CD14-positive monocyte (primary cell): ENCODE measurements around the gene SLC43A3. TPM values are rescaled to one million over a fixed set of nuclear protein-coding genes. Genes with fewer than 3 reads are reported as not detected.

Experiments used
- DNase-seq, 3 donors: peaks; one replicate each; pipeline ENCODE4 v3.0.0-alpha.2; 2011 to 2022
- H2AFZ ChIP-seq: 2 replicates; pipeline ENCODE4 v1.6.0; 2012; ENCODE audit warnings: mild to moderate bottlenecking, low read depth, low read length, inconsistent platforms; ENCODE audit not compliant: insufficient read depth, poor library complexity, severe bottlenecking
- H3K27ac ChIP-seq, 2 donors: 1 replicate in 1 of 2; 2 replicates in 1 of 2; pipeline ENCODE4 v1.5.1; 2012 to 2013; ENCODE audit warnings: low read length in 2 of 2, control low read depth in 1 of 2, inconsistent platforms in 1 of 2, low read depth in 1 of 2, mild to moderate bottlenecking in 1 of 2
- H3K27me3 ChIP-seq, 2 donors: one replicate each; pipeline versions ENCODE4 v1.6.0 to v1.6.1; 2011 to 2013; ENCODE audit warnings: low read length in 2 of 2; ENCODE audit not compliant: control insufficient read depth in 2 of 2, insufficient read depth in 2 of 2
- H3K36me3 ChIP-seq, 2 donors: replicated peaks in 1 of 2; 1 replicate in 1 of 2; 2 replicates in 1 of 2; pipeline versions ENCODE4 v1.5.1 to v1.6.1; 2012 to 2013; ENCODE audit warnings: low read length in 2 of 2, control low read depth in 1 of 2, inconsistent platforms in 1 of 2, mild to moderate bottlenecking in 1 of 2; ENCODE audit not compliant: insufficient read depth in 2 of 2, control insufficient read depth in 1 of 2
- H3K4me1 ChIP-seq, 2 donors: 1 replicate in 1 of 2; 2 replicates in 1 of 2; pipeline versions ENCODE4 v1.5.1 to v1.6.1; 2012 to 2013; ENCODE audit warnings: low read length in 2 of 2, control low read depth in 1 of 2, inconsistent platforms in 1 of 2, mild to moderate bottlenecking in 1 of 2, moderate library complexity in 1 of 2; ENCODE audit not compliant: insufficient read depth in 2 of 2, control insufficient read depth in 1 of 2
- H3K4me2 ChIP-seq: replicated peaks from 2 replicates; pipeline ENCODE3; 2012; ENCODE audit warnings: low read length, moderate library complexity, mild to moderate bottlenecking; ENCODE audit not compliant: poor library complexity, severe bottlenecking; ENCODE audit errors: extremely low read depth
- H3K4me3 ChIP-seq, 3 experiments: fragments of 200-600 bp in 1 of 3; sonication (generic) in 1 of 3; replicated peaks in 1 of 3; 1 replicate in 2 of 3; 2 replicates in 1 of 3; pipeline ENCODE4 v1.5.1; 2011 to 2013; ENCODE audit warnings: low read length in 3 of 3, mild to moderate bottlenecking in 3 of 3, control low read depth in 2 of 3, low read depth in 2 of 3, inconsistent platforms in 1 of 3, moderate library complexity in 1 of 3
- H3K79me2 ChIP-seq: 2 replicates; pipeline ENCODE4 v1.6.0; 2012; ENCODE audit warnings: mild to moderate bottlenecking, control low read depth, inconsistent platforms, low read length, moderate library complexity; ENCODE audit not compliant: insufficient read depth
- H3K9ac ChIP-seq: 2 replicates; pipeline ENCODE4 v1.6.0; 2017; ENCODE audit warnings: low read length, mild to moderate bottlenecking; ENCODE audit not compliant: insufficient read depth, poor library complexity, severe bottlenecking
- H3K9me3 ChIP-seq, 2 donors: replicated peaks in 1 of 2; 1 replicate in 1 of 2; 2 replicates in 1 of 2; pipeline versions ENCODE4 v1.5.1 to v1.6.1; 2012 to 2013; ENCODE audit warnings: low read length in 2 of 2, control low read depth in 1 of 2; ENCODE audit not compliant: control insufficient read depth in 1 of 2, insufficient read depth in 1 of 2
- H4K20me1 ChIP-seq: 2 replicates; pipeline ENCODE4 v1.6.0; 2012; ENCODE audit warnings: mild to moderate bottlenecking, low read length, control low read depth, moderate library complexity; ENCODE audit not compliant: insufficient read depth
- H3K27ac Mint-ChIP-seq, 7 donors: one replicate each; pipeline ENCODE4 v1.8.0; 2020; ENCODE audit warnings: mild to moderate bottlenecking in 7 of 7, mixed read lengths in 7 of 7, moderate library complexity in 6 of 7, inconsistent platforms in 2 of 7
- H3K27me3 Mint-ChIP-seq, 3 donors: one replicate each; pipeline ENCODE4 v1.8.0; 2021 to 2022; ENCODE audit warnings: low read depth in 3 of 3, mild to moderate bottlenecking in 3 of 3, mixed read lengths in 3 of 3, moderate library complexity in 3 of 3, inconsistent platforms in 1 of 3
- H3K36me3 Mint-ChIP-seq, 2 donors: one replicate each; pipeline ENCODE4 v1.8.0; 2020; ENCODE audit warnings: mixed read lengths in 2 of 2, inconsistent platforms in 1 of 2, mild to moderate bottlenecking in 1 of 2
- H3K4me1 Mint-ChIP-seq: one replicate; pipeline ENCODE4 v1.8.0; 2020; ENCODE audit warnings: mild to moderate bottlenecking, mixed read lengths
- H3K4me3 Mint-ChIP-seq, 2 donors: one replicate each; pipeline ENCODE4 v1.8.0; 2020; ENCODE audit warnings: mild to moderate bottlenecking in 2 of 2, mixed read lengths in 2 of 2, moderate library complexity in 1 of 2
- H3K9me3 Mint-ChIP-seq, 7 donors: one replicate each; pipeline ENCODE4 v1.8.0; 2020 to 2022; ENCODE audit warnings: mixed read lengths in 7 of 7, mild to moderate bottlenecking in 6 of 7, moderate library complexity in 6 of 7, inconsistent platforms in 2 of 7
- CTCF ChIP-seq: fragments of 200-600 bp; IDR thresholded peaks from one replicate; pipeline ENCODE4 v1.8.0; 2022; ENCODE audit warnings: antibody characterized with exemption, mild to moderate bottlenecking
- WGBS: methylation state at CpG from one replicate; pipeline ENCODE4 v1.1.5; 2013; ENCODE audit warnings: missing lambda C conversion rate; ENCODE audit not compliant: insufficient coverage; 5-methylcytosine and 5-hydroxymethylcytosine counted together
- intact Hi-C, 2 donors: fragments of 100-400 bp; cut with micrococcal nuclease; formaldehyde crosslinking; loops; one replicate each; pipeline versions ENCODE4 v1.15.0 to v1.15.1; 2023
- polyA plus RNA-seq, 3 donors: library from polyadenylated mRNA; depleted of rRNA in 1 of 3; unstranded in 2 of 3; stranded (reverse) in 1 of 3; fragments of 300-500 nt in 2 of 3; fragments of >200 nt in 1 of 3; fragmentation: Illumina TruSeq in 2 of 3; gene quantifications; 1 replicate in 2 of 3; 2 replicates in 1 of 3; pipeline ENCODE4 v1.2.3, GENCODE V29; 2012 to 2021

SLC43A3 gene
- polyA plus RNA-seq, 3 donors = 82.4 to 116 (median 109) TPM

GRCh38 chr11:57378186-57378585, 48.7 kb downstream of the SLC43A3 start:
- Mint-ChIP-seq H3K4me3 (no peak overlapping the region), H3K27ac (peak overlapping the region in 1 of 7 donors; percentile 45), H3K36me3 (no peaks in the 10 kb centered on the region)

DNA sequence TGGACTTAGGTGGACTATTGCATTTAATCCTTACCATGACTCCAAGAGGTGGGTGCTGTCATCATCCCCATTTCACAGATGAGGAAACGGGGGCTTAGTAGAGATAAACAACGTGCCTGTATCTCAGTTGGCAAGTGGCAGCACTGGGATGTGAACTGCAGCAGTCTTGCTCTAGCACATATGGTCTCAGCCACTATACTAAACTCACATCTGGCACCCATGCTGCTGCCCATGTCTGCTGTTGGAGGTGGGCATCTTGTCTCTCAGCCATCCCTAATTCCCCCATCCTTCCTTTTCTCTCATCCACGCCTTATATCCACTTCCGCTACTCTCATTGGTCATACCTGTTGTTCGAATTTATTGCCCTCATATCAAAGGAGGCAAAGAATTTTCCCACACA, 49.8 kb downstream of the SLC43A3 start:
- Histone ChIP-seq H3K79me2 (no peaks in the 10 kb centered on the region), H3K27me3 (peaks cover 0 to 2% of the 10 kb centered on the region in 2 donors), H3K36me3 (no peaks in the 10 kb centered on the region), H4K20me1 (no peaks in the 10 kb centered on the region), H3K4me2 (no peak overlapping the region), H3K4me3 (no peak overlapping the region), H2AFZ (no peak overlapping the region), H3K9me3 (no peaks in the 10 kb centered on the region), H3K9ac (no peak overlapping the region), H3K4me1 (no peaks in the 10 kb centered on the region), H3K27ac (no peak overlapping the region)
- WGBS = 82% methylated on average over 5 of the region's 5 CpGs
- Mint-ChIP-seq H3K27me3 (peaks cover 2 to 9% (median 4%) of the 10 kb centered on the region in 3 donors), H3K36me3 (no peaks in the 10 kb centered on the region), H3K27ac (no peak overlapping the region), H3K9me3 (peaks cover 0 to 2% (median 0%) of the 10 kb centered on the region in 7 donors), H3K4me1 (no peaks in the 10 kb centered on the region), H3K4me3 (no peak overlapping the region)
- no peak for TF ChIP-seq CTCF
- intact Hi-C loops = no loop called here
- DNase-seq = no peak

More at GRCh38 chr11:57378186-57378585, 48.7 kb downstream of the SLC43A3 start:
- no peaks in the 10 kb centered on the region for H4K20me1 ChIP-seq
- no peak overlapping the region for H2AFZ ChIP-seq
- no peaks in the 10 kb centered on the region for H3K36me3 ChIP-seq
- H3K4me1 ChIP-seq = peaks cover 0 to 2% of the 10 kb centered on the region in 2 donors
- Mint-ChIP-seq H3K9me3 (peaks cover 0 to 2% (median 0%) of the 10 kb centered on the region in 7 donors), H3K4me1 (no peaks in the 10 kb centered on the region), H3K27me3 (peaks cover 2 to 9% (median 4%) of the 10 kb centered on the region in 3 donors)
- peaks cover 0 to 2% of the 10 kb centered on the region in 2 donors for H3K27me3 ChIP-seq
- no peaks in the 10 kb centered on the region for H3K9me3 ChIP-seq
- TF ChIP-seq CTCF = no peak
- H3K4me3 ChIP-seq = no peak overlapping the region
- intact Hi-C loops = no loop called here
- no peak overlapping the region for H3K4me2 ChIP-seq
- H3K27ac ChIP-seq = no peak overlapping the region
- H3K9ac ChIP-seq = no peak overlapping the region
- no peak for DNase-seq
- H3K79me2 ChIP-seq = no peaks in the 10 kb centered on the region
